NOMO-1 treated with DMSO at 0.1 percent for 48 hours (cell line): ENCODE data around the gene RAI1.

Experiments used
- DNase-seq: peaks from one replicate; lab custom pipeline; 2025; ENCODE audit not compliant: unreplicated experiment; lab: John Stamatoyannopoulos, UW

Gene RAI1

GRCh38 chr17:17824119-17824782 lies 143.0 kb downstream of the RAI1 start:
- no peak for DNase-seq

- no peak for DNase-seq
Observed at GRCh38 chr17:17824783-17825614, 143.7 kb downstream of the RAI1 start.

- no peak for DNase-seq
Observed at GRCh38 chr17:17826342-17826713, 145.1 kb downstream of the RAI1 start.

- no peak for DNase-seq
Observed at GRCh38 chr17:17826942-17827785, 145.9 kb downstream of the RAI1 start.

GRCh38 chr17:17827826-17828621 lies 146.8 kb downstream of the RAI1 start:
- no peak for DNase-seq

- DNase-seq, result no peak
Observed at GRCh38 chr17:17830269-17830567, 149.0 kb downstream of the RAI1 start.

- no peak for DNase-seq
Observed at GRCh38 chr17:17830740-17831207, 149.5 kb downstream of the RAI1 start.

GRCh38 chr17:17831208-17832031 lies 150.2 kb downstream of the RAI1 start:
- DNase-seq, result no peak

- no peak for DNase-seq
Observed at GRCh38 chr17:17832032-17832363, 150.7 kb downstream of the RAI1 start.

GRCh38 chr17:17833658-17834357 lies 152.6 kb downstream of the RAI1 start:
- DNase-seq, result no peak

GRCh38 chr17:17834974-17835373 lies 153.7 kb downstream of the RAI1 start:
- no peak for DNase-seq

- no peak for DNase-seq
Observed at GRCh38 chr17:17835415-17836249, 154.4 kb downstream of the RAI1 start.

GRCh38 chr17:17836250-17836817 lies 155.1 kb downstream of the RAI1 start:
- peak; percentile 86 for DNase-seq

- DNase-seq, result peak; percentile 26
Observed at GRCh38 chr17:17836818-17837379, 155.6 kb downstream of the RAI1 start, which contains the start of gene SREBF1. TSS of gene SREBF1 (minus strand) at chr17:17836986. CDS start at chr17:17836817, 169 bp downstream.

- DNase-seq, result no peak
Observed at GRCh38 chr17:17837380-17837821, 156.1 kb downstream of the RAI1 start.

GRCh38 chr17:17837966-17838962 lies 157.0 kb downstream of the RAI1 start:
- peak; percentile 39 for DNase-seq
